GM12892 (cell line): ENCODE measurements around the gene NME3.

ENCODE experiments used
- POLR2A ChIP-seq: IDR thresholded peaks from 2 replicates; pipeline ENCODE4 v1.6.1; 2011; ENCODE audit warnings: low read depth, low read length, control low read depth
- POLR2AphosphoS5 ChIP-seq: IDR thresholded peaks from 2 replicates; pipeline ENCODE4 v1.6.1; 2011; ENCODE audit warnings: low read depth, low read length, control low read depth
- TAF1 ChIP-seq: IDR thresholded peaks from 2 replicates; pipeline ENCODE4 v1.6.1; 2011; ENCODE audit warnings: low read depth, mild to moderate bottlenecking, control low read depth, low read length, borderline replicate concordance

DNA sequence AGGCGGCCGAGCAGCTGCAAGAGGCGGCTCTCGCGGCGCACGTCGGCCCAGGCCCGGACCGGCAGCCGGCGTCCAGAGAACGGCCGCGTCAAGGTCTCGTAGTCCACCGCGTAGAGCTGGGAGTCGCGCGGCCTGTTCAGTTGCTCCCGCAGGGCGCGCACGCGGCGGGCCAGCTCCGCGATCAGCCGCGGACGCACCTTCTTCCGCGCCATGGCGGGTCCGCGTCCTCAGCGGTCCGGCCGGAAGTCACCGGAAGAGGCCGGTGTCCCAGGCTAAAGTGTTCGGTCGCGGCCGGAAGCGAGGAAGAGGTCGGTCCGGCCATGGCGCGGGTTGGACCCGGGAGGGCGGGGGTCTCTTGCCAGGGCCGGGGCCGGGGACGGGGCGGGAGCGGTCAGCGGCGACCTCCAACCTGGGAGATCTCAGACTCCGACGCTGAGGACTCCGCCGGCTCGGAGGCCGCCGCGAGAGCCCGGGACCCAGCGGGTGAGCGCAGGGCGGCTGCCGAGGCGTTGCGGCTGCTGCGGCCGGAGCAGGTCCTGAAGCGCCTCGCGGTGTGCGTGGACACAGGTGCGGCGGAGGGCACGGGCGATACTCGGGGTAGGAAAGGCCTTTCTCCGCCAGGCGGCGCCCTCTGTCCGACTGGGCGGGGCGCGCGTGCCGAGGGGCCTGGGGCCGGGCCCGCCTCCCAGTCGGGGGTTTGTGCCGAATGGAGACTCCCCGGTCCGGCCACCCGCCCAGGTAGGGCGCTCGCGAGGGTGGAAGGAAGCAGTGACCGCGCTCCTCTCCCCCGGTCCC is 1.8 kb upstream of the NME3 start, which contains the start of gene MRPS34:
- TF ChIP-seq POLR2AphosphoS5 (peak; percentile 67; the same call in 1 of the 2 replicates), TAF1 (peak; percentile 73), POLR2A (peak; percentile 86)
